Measurements from ENCODE around the gene RASD2.

Gene RASD2

GRCh38 chr22:35560366-35560765 lies 19.7 kb downstream of the RASD2 start:
- no peak for DNase-seq (ENCODE audit: low spot score)

- DNase-seq (ENCODE audit: low spot score): no peak
Measured at GRCh38 chr22:35560824-35561223, 20.2 kb downstream of the RASD2 start.

GRCh38 chr22:35561796-35562526 lies 21.3 kb downstream of the RASD2 start:
- DNase-seq (ENCODE audit: low spot score): peak; percentile 70

GRCh38 chr22:35563211-35563610 lies 22.6 kb downstream of the RASD2 start:
- peak; percentile 36 for DNase-seq (ENCODE audit: low spot score)

- no peak for DNase-seq (ENCODE audit: low spot score)
Measured at GRCh38 chr22:35564975-35565867, 24.6 kb downstream of the RASD2 start.

GRCh38 chr22:35567351-35568141 lies 26.9 kb downstream of the RASD2 start:
- no peak for DNase-seq (ENCODE audit: low spot score)

GRCh38 chr22:35568751-35569739 lies 28.4 kb downstream of the RASD2 start:
- no peak for DNase-seq (ENCODE audit: low spot score)

GRCh38 chr22:35569916-35570315 lies 29.3 kb downstream of the RASD2 start:
- DNase-seq (ENCODE audit: low spot score): no peak

- no peak for DNase-seq (ENCODE audit: low spot score)
Measured at GRCh38 chr22:35570686-35571194, 30.1 kb downstream of the RASD2 start.

- DNase-seq (ENCODE audit: low spot score): no peak
Measured at GRCh38 chr22:35572556-35572955, 31.9 kb downstream of the RASD2 start.

- DNase-seq (ENCODE audit: low spot score): no peak
Measured at GRCh38 chr22:35575116-35575748, 34.6 kb downstream of the RASD2 start.

GRCh38 chr22:35576671-35577070 lies 36.0 kb downstream of the RASD2 start:
- DNase-seq (ENCODE audit: low spot score): no peak

- no peak for DNase-seq (ENCODE audit: low spot score)
Measured at GRCh38 chr22:35577799-35578659, 37.4 kb downstream of the RASD2 start.

GRCh38 chr22:35578836-35579575 lies 38.4 kb downstream of the RASD2 start:
- no peak for DNase-seq (ENCODE audit: low spot score)

- no peak for DNase-seq (ENCODE audit: low spot score)
Measured at GRCh38 chr22:35580351-35581022, 39.9 kb downstream of the RASD2 start.

GRCh38 chr22:35581023-35581413 lies 40.4 kb downstream of the RASD2 start:
- no peak for DNase-seq (ENCODE audit: low spot score)

- DNase-seq (ENCODE audit: low spot score): no peak
Measured at GRCh38 chr22:35582218-35582860, 41.7 kb downstream of the RASD2 start.
